Activated CD4-positive, alpha-beta T cell treated with anti-CD3 and anti-CD28 coated beads, Interleukin-2, amount 10 ng/mL, durations not matched to agents 24 days and 14 days (primary cell): ENCODE results near the gene NUP43. TPM values are rescaled to one million over a fixed set of nuclear protein-coding genes. Genes with fewer than 3 reads are reported as not detected.
A peak's percentile ranks its signal among the peaks of the same experiment; 100 is the strongest.

Experiments used
- DNase-seq: peaks from one replicate; pipeline ENCODE4 v3.0.0; 2022
- H3K27ac Mint-ChIP-seq: one replicate; pipeline ENCODE4 v1.8.0; 2022; ENCODE audit warnings: mild to moderate bottlenecking, mixed read lengths
- H3K27me3 Mint-ChIP-seq: one replicate; pipeline ENCODE4 v1.8.0; 2022; ENCODE audit warnings: mixed read lengths
- H3K36me3 Mint-ChIP-seq: one replicate; pipeline ENCODE4 v1.8.0; 2022; ENCODE audit warnings: low read depth, mild to moderate bottlenecking, mixed read lengths
- H3K4me1 Mint-ChIP-seq: one replicate; pipeline ENCODE4 v1.8.0; 2021; ENCODE audit warnings: mixed read lengths
- H3K4me3 Mint-ChIP-seq: one replicate; pipeline ENCODE4 v1.8.0; 2022; ENCODE audit warnings: mild to moderate bottlenecking, moderate library complexity, mixed read lengths
- H3K9me3 Mint-ChIP-seq: one replicate; pipeline ENCODE4 v1.8.0; 2021; ENCODE audit warnings: mixed read lengths
- intact Hi-C: fragments of 100-400 bp; cut with micrococcal nuclease; formaldehyde crosslinking; loops from one replicate; pipeline ENCODE4 v1.15.1; 2023
- total RNA-seq: library from RNA; stranded (reverse); gene quantifications from 2 replicates; pipeline ENCODE4 v1.2.3, GENCODE V29; 2022

The NUP43 gene
- total RNA-seq, 1 donor from 2014 or later = 78.9 TPM

- peaks cover 39% of the 10 kb centered on the region for H3K36me3 Mint-ChIP-seq
- H3K9me3 Mint-ChIP-seq = no peaks in the 10 kb centered on the region
- H3K4me1 Mint-ChIP-seq = peaks cover 20% of the 10 kb centered on the region
- no peaks in the 10 kb centered on the region for H3K27me3 Mint-ChIP-seq
- DNase-seq = no peak
- H3K4me3 Mint-ChIP-seq = peak overlapping the region; percentile 56
- H3K27ac Mint-ChIP-seq = peak overlapping the region; percentile 89
- intact Hi-C loops = loop anchor here (10.0 kb wide), 2 partner anchors 67 to 107 kb away; no protein-coding TSS in a partner anchor
Observed at GRCh38 chr6:149727793-149728498, 18.4 kb downstream of the NUP43 start.

- DNase-seq = no peak
- H3K4me1 Mint-ChIP-seq = peaks cover 20% of the 10 kb centered on the region
- H3K9me3 Mint-ChIP-seq = no peaks in the 10 kb centered on the region
- H3K27me3 Mint-ChIP-seq = no peaks in the 10 kb centered on the region
- H3K27ac Mint-ChIP-seq = no peak overlapping the region
- peaks cover 32% of the 10 kb centered on the region for H3K36me3 Mint-ChIP-seq
- no peak overlapping the region for H3K4me3 Mint-ChIP-seq
- intact Hi-C loops = loop anchor here (2.0 to 10.0 kb wide), 3 partner anchors 69 to 199 kb away; no protein-coding TSS in a partner anchor
Observed at GRCh38 chr6:149725785-149726184, 20.5 kb downstream of the NUP43 start.

- Mint-ChIP-seq H3K4me1 (peaks cover 21% of the 10 kb centered on the region), H3K36me3 (peaks cover 32% of the 10 kb centered on the region), H3K27me3 (no peaks in the 10 kb centered on the region), H3K9me3 (no peaks in the 10 kb centered on the region), H3K27ac (no peak overlapping the region), H3K4me3 (no peak overlapping the region)
- intact Hi-C loops = loop anchor here (2.0 to 10.0 kb wide), 3 partner anchors 71 to 201 kb away; no protein-coding TSS in a partner anchor
- DNase-seq = peak; percentile 85
Observed at GRCh38 chr6:149723771-149724417, 22.4 kb downstream of the NUP43 start.

- intact Hi-C loops = loop anchor here (10.0 kb wide), 2 partner anchors 72 to 112 kb away; no protein-coding TSS in a partner anchor
- H3K4me3 Mint-ChIP-seq = no peak overlapping the region
- H3K27ac Mint-ChIP-seq = no peak overlapping the region
- H3K4me1 Mint-ChIP-seq = peaks cover 18% of the 10 kb centered on the region
- H3K9me3 Mint-ChIP-seq = no peaks in the 10 kb centered on the region
- H3K27me3 Mint-ChIP-seq = no peaks in the 10 kb centered on the region
- peaks cover 30% of the 10 kb centered on the region for H3K36me3 Mint-ChIP-seq
- no peak for DNase-seq
Observed at GRCh38 chr6:149723262-149723661, 23.1 kb downstream of the NUP43 start.

GRCh38 chr6:149719531-149719930 lies 26.8 kb downstream of the NUP43 start:
- Mint-ChIP-seq H3K9me3 (no peaks in the 10 kb centered on the region), H3K36me3 (peaks cover 22% of the 10 kb centered on the region), H3K4me1 (peaks cover 31% of the 10 kb centered on the region), H3K27ac (peak overlapping the region; percentile 9), H3K4me3 (peak overlapping the region; percentile 32), H3K27me3 (no peaks in the 10 kb centered on the region)
- intact Hi-C loops = loop anchor here (2.0 to 10.0 kb wide), 3 partner anchors 33 to 285 kb away; partner anchors contain the start of gene KATNA1
- DNase-seq = no peak

GRCh38 chr6:149717588-149718458 lies 28.5 kb downstream of the NUP43 start, which contains the start of gene LATS1:
Gene LATS1 (minus strand): TSS chr6:149718101. CDS start chr6:149702126, 15,975 bp downstream.
- Mint-ChIP-seq H3K9me3 (no peaks in the 10 kb centered on the region), H3K27ac (peak within 1 kb of the TSS; percentile 98), H3K36me3 (peaks cover 21% of the 10 kb centered on the region), H3K4me1 (peaks cover 32% of the 10 kb centered on the region), H3K4me3 (peak within 1 kb of the TSS; percentile 98), H3K27me3 (no peaks in the 10 kb centered on the region)
- intact Hi-C loops = loop anchor here (1.0 to 10.0 kb wide), 6 partner anchors 28 to 287 kb away; partner anchors contain the start of genes GINM1, KATNA1, NUP43 and PPIL4
- peak; percentile 98 for DNase-seq

GRCh38 chr6:149717255-149717587 lies 29.1 kb downstream of the NUP43 start:
- Mint-ChIP-seq H3K4me1 (peaks cover 32% of the 10 kb centered on the region), H3K27ac (peak overlapping the region; percentile 98), H3K4me3 (peak overlapping the region; percentile 98), H3K36me3 (peaks cover 21% of the 10 kb centered on the region), H3K9me3 (no peaks in the 10 kb centered on the region), H3K27me3 (no peaks in the 10 kb centered on the region)
- DNase-seq = no peak
- intact Hi-C loops = loop anchor here (1.0 to 10.0 kb wide), 2 partner anchors 151 to 288 kb away; partner anchors contain the start of gene GINM1

- Mint-ChIP-seq H3K9me3 (no peaks in the 10 kb centered on the region), H3K27me3 (no peaks in the 10 kb centered on the region), H3K4me3 (peak overlapping the region; percentile 98), H3K36me3 (peaks cover 23% of the 10 kb centered on the region), H3K27ac (peak overlapping the region; percentile 84), H3K4me1 (peaks cover 35% of the 10 kb centered on the region)
- intact Hi-C loops = loop anchor here (10.0 kb wide), 1 partner anchor 288 kb away; no protein-coding TSS in a partner anchor
- DNase-seq = no peak
Observed at GRCh38 chr6:149716181-149716963, 30.0 kb downstream of the NUP43 start.

- intact Hi-C loops = loop anchor here (10.0 kb wide), 1 partner anchor 290 kb away; no protein-coding TSS in a partner anchor
Observed at GRCh38 chr6:149714442-149714841, 31.9 kb downstream of the NUP43 start.

GRCh38 chr6:149711711-149712110 lies 34.6 kb downstream of the NUP43 start:
- Mint-ChIP-seq H3K36me3 (peaks cover 15% of the 10 kb centered on the region), H3K9me3 (no peaks in the 10 kb centered on the region), H3K27ac (no peak overlapping the region), H3K4me1 (peaks cover 43% of the 10 kb centered on the region), H3K4me3 (no peak overlapping the region), H3K27me3 (no peaks in the 10 kb centered on the region)
- intact Hi-C loops = loop anchor here (10.0 kb wide), 1 partner anchor 293 kb away; no protein-coding TSS in a partner anchor
- DNase-seq = no peak

More at GRCh38 chr6:149714442-149714841, 31.9 kb downstream of the NUP43 start:
- H3K4me3 Mint-ChIP-seq = no peak overlapping the region
- H3K4me1 Mint-ChIP-seq = peaks cover 43% of the 10 kb centered on the region
- H3K27ac Mint-ChIP-seq = no peak overlapping the region
- no peaks in the 10 kb centered on the region for H3K9me3 Mint-ChIP-seq
- no peaks in the 10 kb centered on the region for H3K27me3 Mint-ChIP-seq
- DNase-seq = no peak
- peaks cover 20% of the 10 kb centered on the region for H3K36me3 Mint-ChIP-seq

GRCh38 chr6:149701714-149702113 lies 44.6 kb downstream of the NUP43 start:
- H3K4me3 Mint-ChIP-seq = no peak overlapping the region
- DNase-seq = no peak
- intact Hi-C loops = no loop called here
- peaks cover 23% of the 10 kb centered on the region for H3K36me3 Mint-ChIP-seq
- H3K4me1 Mint-ChIP-seq = peaks cover 19% of the 10 kb centered on the region
- H3K27ac Mint-ChIP-seq = no peak overlapping the region
- H3K9me3 Mint-ChIP-seq = no peaks in the 10 kb centered on the region
- no peaks in the 10 kb centered on the region for H3K27me3 Mint-ChIP-seq

- no peaks in the 10 kb centered on the region for H3K27me3 Mint-ChIP-seq
- no peak overlapping the region for H3K4me3 Mint-ChIP-seq
- H3K27ac Mint-ChIP-seq = no peak overlapping the region
- no peaks in the 10 kb centered on the region for H3K9me3 Mint-ChIP-seq
- H3K36me3 Mint-ChIP-seq = peaks cover 21% of the 10 kb centered on the region
- intact Hi-C loops = no loop called here
- DNase-seq = no peak
- peaks cover 12% of the 10 kb centered on the region for H3K4me1 Mint-ChIP-seq
Observed at GRCh38 chr6:149699150-149699549, 47.2 kb downstream of the NUP43 start.
